GM12801 (cell line): ENCODE results near the gene RARB.

ENCODE experiments used
- TF ChIP-seq, protein P1 (sequence below): IDR thresholded peaks from one replicate; pipeline ENCODE4 v1.5.1; 2011; ENCODE audit warnings: control low read depth; ENCODE audit not compliant: insufficient read length; ENCODE audit errors: extremely low read depth

Gene RARB

DNA sequence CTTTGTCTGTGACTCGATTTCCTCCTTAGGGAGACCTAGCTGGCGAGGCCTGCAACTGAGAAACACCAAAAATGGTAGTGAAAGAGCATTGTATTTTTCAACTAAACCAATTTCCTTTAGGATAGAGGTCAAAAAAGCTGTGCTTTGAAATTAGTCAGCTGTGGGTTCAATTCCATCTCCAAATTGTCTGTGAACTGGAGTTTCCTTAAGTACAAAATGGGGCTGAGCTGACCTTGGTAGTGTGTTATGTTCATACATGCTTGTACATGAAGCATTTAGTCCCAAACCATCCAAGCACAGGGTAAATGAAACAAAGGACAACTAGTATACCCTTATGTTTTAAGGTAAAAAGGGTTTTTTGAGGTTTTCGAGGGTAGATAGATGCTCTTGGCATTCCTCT, 99.3 kb downstream of the RARB start:
- TF ChIP-seq, protein P1, sequence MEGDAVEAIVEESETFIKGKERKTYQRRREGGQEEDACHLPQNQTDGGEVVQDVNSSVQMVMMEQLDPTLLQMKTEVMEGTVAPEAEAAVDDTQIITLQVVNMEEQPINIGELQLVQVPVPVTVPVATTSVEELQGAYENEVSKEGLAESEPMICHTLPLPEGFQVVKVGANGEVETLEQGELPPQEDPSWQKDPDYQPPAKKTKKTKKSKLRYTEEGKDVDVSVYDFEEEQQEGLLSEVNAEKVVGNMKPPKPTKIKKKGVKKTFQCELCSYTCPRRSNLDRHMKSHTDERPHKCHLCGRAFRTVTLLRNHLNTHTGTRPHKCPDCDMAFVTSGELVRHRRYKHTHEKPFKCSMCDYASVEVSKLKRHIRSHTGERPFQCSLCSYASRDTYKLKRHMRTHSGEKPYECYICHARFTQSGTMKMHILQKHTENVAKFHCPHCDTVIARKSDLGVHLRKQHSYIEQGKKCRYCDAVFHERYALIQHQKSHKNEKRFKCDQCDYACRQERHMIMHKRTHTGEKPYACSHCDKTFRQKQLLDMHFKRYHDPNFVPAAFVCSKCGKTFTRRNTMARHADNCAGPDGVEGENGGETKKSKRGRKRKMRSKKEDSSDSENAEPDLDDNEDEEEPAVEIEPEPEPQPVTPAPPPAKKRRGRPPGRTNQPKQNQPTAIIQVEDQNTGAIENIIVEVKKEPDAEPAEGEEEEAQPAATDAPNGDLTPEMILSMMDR: no peak

DNA sequence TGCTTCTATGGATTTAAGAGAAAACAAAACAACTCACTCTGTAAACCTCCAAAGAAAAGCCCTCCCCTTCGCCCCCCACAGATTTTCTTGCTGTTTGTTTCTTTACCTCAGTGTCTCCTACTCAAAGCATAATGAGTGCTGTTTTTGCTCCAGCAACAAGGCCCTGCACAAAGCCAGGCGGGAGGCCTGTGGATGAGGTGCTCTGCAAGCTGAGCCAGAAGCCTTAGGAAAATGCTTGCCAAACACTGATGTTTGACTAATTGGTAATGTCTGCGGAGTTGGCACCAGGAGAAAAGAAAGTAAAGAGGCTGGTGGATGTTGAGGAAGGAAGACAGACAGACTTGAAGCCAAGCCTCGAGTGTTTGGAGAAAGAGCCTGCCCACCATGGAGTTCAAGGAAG, 99.7 kb downstream of the RARB start:
- TF ChIP-seq, protein P1: no peak

DNA sequence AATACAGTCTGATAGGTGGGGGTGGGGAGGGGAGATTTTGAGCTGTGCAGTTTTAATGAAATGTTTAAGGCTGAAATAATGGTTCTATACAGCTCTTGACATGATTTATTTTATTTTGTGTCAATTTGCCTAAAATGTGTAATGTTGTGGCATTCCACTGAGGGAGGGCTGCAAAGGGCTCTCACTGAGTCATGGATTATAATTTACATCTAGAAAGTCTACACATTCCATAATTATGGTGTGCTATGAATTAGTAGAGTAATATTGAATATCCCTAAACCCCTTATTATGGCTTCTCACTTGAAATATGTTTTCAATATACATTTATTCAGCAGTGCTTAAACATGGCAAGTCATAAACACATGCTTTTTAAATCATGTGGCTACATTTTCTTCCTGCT, 103.9 kb downstream of the RARB start:
- TF ChIP-seq, protein P1: no peak

DNA sequence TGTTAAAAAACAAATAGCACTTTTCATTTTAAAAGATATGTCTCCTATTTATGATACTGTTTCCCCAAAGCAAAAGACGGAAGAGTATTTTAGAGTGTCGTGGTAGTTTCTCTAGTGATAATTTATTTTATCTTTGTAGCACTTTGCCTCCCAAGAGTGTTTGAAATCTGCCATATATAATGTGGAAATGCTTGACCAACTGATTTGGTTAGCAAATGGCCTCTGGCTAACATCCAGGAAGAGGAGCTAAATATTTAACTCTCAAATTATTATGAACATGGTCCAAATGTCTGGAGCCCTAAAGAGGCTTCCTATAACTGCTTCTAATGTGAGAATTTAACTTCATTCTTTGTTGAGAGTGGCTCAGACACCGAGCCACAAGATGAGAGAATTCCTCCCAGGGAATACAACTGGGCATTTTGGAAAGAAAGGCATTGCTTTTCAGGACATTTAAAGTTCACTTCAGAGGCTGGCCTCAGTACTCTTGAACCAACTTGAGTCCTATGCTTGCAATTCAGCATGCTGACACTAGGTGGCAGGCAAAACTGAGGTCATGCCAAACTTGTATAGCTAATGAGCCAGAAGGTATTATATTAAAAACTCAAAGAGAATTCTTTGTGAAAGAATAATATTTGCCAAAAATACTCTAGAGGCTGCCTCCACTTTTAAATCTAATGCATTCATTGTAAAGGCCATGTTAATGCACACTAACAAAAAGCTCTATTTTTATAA, 104.5 kb downstream of the RARB start:
- TF ChIP-seq, protein P1: no peak

DNA sequence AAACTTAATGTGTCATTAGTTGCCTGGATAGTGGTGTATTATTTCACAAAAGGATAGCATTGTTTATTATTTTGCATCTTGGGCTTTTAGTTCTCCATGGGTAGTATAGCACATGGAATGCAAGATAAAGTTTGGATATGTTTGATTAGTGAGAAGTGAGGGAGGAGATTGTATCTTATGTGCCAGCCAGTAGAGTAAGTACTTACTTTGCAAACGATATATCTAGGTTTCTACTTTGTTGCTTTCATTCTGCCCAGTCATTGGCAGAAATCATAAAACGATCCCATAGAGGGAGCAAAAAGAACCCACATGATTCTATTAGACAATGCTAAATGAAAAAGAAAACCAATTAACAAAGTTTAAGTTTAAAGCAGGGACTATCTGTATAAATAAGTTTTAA, 105.3 kb downstream of the RARB start:
- TF ChIP-seq, protein P1: no peak

DNA sequence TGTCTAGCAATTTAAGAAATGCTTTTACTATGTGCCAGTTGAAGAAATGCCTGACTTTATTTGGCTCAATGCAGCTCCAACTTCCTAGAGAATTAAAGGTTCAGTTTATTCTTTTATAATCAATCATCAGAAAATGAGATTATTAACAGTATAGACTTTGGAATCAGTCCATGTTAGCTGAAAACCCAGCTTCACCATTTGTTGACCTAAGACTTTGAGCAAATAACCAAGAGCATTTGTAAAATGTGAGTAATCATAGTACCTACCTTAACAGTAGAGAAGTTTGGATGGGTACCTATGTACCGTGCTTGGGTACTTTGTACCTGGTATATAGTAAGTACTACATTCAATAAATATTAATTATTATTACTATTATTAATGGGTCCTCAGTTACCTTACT, 105.9 kb downstream of the RARB start:
- TF ChIP-seq, protein P1: no peak

DNA sequence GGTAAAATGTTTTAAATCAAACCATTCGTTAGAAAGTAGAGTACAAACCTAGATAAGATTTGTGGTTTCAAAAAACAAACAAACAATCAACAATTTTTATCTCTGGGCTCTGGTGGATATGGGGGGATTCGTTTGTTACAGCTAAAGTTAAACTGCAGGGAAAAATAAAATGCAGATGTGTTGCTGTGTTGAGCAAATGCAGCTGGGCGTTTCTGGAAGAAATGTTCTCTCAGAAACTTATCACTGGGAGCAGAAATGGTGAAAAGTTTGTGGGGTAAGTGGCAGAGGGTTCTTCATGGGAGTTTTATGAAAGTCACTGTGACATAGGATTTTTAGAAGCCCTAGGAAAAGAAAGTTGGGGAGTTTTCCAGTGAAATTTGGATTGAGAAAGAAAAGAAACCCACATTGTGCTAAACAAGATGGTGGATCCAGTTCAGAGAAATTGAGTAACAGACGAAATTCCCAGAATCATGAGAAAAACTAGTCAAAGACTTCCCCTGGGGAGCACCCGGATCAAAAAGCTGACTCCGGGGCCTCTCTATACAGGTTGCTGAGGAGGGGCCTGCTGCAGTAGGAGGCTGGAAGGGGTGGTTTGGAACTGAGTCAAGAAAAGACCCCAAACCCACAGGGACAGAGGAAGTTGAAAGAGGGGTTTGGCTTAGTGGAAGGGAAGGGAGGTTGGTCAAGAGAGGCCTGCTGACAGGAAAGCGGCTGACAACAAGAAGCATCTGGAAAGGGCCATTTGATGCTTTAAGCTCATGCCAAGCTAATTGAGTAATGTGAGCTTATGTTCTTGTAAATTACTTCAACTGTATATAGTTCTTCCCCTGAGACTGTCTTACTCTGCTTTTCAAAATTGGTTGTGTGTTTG, 108.7 kb downstream of the RARB start:
- TF ChIP-seq, protein P1: no peak
